GM21515 (cell line): Measurements from ENCODE around the gene NHSL2.

ENCODE experiments used
- ATAC-seq: cut with Tn5 transposase; IDR thresholded peaks from one replicate; pipeline ENCODE4 v1.9.1; 2021; ENCODE audit not compliant: unreplicated experiment

NHSL2 gene

DNA sequence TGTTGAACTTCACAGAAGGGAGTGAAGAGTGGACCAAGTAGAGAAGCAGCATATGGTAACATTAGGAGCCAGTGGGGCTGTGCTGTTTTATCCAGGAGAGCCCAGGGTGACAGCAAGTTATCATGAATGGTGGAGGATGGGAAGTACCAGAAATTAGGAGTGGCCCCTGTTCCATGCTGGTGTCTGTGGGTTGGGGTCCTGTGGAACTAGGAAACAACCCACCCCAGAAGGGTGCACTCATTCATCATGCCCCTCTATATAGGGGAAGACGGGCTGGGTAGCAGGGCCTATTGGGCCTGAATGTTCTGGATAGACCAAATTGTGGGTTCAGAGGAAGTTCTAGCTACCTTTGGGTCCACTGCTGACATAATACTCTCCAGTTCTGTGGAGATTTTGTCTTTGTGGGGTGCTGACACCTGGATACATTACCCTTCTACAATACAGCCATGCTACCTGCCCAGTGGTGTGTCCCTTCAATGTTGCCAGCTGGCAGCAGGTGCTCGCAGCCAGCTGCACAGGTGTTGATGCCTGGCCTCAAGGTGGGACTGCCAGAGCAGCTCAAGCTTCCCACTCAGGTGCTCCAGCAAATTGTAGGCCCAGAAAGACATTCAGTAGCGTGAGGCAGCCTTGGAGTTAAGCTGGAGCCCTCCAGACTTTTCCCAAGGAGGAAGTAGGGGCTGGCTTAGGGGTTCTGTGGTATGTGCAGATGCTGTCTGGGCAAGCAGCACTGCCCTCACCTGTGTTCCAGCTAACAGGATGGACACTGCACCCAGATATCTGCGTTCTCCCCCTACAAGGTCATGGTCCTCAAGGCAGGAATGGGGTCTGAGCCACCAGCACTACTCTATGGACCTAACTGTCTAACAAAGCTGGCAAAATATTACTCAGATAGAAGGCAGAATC lies 106.5 kb downstream of the NHSL2 start:
- ATAC-seq: no peak

GRCh38 chrX:72018277-72019112 lies 107.8 kb downstream of the NHSL2 start:
- peak; percentile 70 for ATAC-seq

GRCh38 chrX:72019487-72019886 lies 108.8 kb downstream of the NHSL2 start:
- no peak for ATAC-seq

GRCh38 chrX:72020204-72020603 lies 109.6 kb downstream of the NHSL2 start:
- ATAC-seq: no peak

GRCh38 chrX:72020788-72021187 lies 110.1 kb downstream of the NHSL2 start:
- ATAC-seq: peak; percentile 62

- ATAC-seq: no peak
Observed at GRCh38 chrX:72021975-72022374, 111.3 kb downstream of the NHSL2 start.

DNA sequence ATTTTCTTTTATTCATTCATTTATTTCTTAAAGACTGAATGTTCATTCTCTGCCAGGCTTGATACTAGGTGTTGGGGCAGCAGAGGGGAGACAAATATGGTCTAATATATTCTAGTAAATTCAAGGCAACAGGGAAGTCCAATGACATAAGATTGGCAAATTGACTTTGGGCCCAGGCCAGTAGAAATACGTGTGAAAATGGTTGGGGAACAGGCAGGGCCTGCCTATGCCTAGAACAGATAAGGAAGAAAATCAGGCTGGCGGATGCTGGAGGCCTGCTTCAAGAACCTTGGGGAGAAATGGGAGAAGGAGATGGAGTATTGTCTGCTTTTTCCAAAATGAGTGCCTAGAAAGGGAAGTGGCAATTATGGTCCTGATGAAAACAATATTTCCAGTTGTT lies 112.4 kb downstream of the NHSL2 start:
- ATAC-seq: no peak

- ATAC-seq: no peak
Observed at GRCh38 chrX:72025236-72025770, 114.7 kb downstream of the NHSL2 start.

GRCh38 chrX:72026341-72027023 lies 115.8 kb downstream of the NHSL2 start:
- ATAC-seq: no peak

DNA sequence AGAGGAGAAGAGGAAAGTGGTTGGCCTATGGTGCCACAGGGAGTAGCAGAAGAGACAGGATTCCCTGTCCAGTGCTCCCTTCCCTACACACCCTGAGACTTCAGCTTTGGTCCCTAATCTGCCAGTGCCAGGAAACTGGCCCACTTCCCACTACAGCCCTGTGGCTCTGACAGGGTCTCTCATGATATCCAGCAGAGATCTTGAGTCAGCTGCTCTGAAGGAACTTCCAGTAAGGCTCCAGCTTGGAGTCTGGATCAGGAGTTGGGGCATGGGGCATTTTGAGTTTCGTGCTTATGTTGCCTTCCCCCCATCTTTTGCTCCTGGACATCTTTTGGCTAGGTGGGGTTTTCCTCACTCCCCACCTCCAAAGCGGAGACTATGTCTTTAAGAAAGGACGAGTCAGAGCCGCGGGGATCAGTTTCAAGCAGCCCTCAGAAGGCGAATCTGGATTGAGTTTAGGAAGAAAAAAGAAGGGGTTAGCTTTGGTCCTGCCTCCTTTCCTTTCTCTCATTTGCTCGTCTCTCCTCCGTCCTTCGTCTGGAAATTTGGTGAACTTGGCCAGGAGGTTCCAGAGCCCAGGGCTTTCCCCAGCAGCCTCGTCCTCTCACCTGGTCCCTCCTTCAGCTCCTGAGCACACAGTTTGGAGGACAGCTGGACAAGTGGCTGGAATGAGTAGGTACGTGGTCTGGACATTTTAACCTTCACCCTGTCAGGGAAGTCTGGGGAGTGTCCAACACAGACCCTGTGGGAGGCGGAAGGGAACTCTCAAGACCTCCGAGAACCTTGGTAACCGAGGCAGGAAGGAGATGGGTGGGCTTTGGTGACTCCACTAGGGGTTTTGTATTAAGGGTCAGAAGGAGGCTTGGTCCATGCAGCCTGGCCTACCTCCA lies 116.6 kb downstream of the NHSL2 start:
- ATAC-seq: no peak

DNA sequence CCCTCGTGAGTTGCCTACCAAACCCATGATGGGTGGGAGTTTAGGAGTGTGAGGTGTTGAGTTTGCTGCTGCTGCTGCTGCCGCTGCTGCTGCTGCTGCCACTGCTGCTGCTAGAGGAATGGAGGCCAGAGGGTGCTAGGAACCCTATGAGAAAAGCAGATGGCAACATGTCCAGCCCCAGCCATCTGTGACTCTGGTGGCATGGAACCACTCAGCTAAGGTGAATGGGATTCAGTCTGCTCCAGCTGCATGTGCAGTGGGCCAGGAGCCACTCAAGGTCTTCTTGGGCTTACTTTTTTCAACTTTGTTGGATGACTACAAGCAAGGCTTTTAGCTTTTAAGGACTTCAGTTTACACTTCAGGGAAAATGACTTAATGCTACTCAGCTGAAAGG lies 117.3 kb downstream of the NHSL2 start:
- no peak for ATAC-seq

- no peak for ATAC-seq
Observed at GRCh38 chrX:72028701-72029470, 118.2 kb downstream of the NHSL2 start.

- ATAC-seq: no peak
Observed at GRCh38 chrX:72029483-72030411, 119.1 kb downstream of the NHSL2 start.

- ATAC-seq: no peak
Observed at GRCh38 chrX:72030431-72030830, 119.8 kb downstream of the NHSL2 start.

DNA sequence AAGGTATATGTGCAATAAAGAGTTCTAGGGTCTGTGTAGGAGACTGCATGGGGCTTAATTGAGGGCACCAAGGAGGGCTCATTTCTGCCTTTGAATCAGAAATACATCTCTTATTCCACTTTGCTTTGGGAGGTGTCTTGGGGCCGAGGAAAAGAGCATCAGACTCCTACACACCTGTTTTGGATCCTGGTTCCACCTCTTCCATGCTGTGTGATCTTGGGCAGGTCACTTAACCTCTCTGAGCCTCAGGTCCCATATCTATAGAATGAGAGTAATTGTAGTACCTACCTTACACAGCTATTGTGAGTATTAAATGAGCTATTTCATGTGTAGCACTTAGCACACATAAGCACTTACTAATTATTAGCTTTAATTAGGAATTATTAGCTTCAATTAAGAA lies 120.5 kb downstream of the NHSL2 start:
- no peak for ATAC-seq

GRCh38 chrX:72031634-72032033 lies 121.0 kb downstream of the NHSL2 start:
- no peak for ATAC-seq

DNA sequence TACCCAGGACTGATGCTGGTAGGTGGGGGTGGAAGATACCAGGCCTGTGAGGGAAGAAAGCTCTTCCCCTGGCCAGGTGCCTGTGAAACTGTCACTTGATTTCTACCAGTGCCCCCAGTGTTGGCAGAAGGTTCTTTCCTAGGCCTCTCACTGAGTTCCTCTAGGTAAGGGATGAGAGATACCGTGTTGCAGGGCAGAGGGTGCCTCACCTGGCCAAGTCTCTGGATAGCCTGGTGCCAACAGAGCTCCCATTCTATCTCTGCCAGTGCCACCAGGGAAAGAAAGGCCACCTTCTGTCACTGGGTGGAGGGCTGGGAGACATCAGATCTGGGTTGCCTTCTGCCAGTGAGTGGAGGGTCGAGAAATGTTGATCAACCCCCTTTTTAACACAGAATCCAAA lies 127.0 kb downstream of the NHSL2 start:
- no peak for ATAC-seq

DNA sequence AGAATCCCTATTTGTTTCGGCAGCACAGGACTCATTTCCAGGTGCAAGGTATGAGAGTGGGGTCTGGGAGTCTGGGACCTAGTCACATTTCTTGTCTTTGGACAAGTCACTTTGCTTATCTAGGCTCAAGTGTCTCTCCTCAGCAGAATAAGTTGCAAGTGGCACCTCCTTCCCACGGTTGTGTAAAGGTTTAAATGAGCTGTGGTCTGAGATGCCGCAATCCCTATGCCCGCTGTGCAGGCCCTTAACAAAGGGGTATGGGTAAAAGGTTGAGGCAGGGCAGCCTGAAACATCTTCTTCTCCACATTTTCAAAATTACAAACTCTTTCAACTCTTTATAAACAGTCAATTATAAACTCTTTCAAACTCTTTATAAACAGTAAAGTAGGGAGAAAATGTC lies 127.4 kb downstream of the NHSL2 start:
- no peak for ATAC-seq
